ENCODE results near the gene WDR27.

DNA sequence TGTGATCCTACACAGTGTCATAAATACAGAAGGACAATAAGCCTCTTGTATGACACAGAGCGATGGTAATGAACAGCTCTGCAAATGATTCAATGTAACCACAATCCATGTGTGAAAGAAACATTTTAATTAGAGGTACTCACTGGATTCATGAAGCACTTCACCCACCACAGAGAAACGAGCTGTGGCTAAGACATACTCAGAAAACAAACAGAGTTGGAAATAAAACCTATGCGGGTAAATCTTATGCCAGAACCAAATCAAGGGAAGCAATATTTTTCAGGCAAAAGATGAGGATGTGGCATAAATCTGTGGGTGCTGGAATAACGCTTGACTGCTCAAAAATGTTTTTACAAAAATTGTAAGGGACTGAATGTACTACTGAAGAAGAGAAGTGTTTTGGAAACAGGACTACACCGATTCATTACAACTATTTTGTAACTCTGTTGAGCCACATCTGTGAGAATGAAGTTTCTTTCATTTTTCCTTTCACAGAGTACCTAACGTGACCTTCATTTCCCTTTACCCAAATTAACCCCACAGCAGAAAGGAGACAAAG, 112.1 kb downstream of the WDR27 start:
- TF ChIP-seq GLIS1 (tag by site-specific recombination; IDR thresholded peaks at IDR 0.05) (no peak), ZNF707 (tag by site-specific recombination; IDR thresholded peaks at IDR 0.05) (no peak), ZNF174 (tag by site-specific recombination; IDR thresholded peaks at IDR 0.05) (no peak), ZNF311 (tag by site-specific recombination; IDR thresholded peaks at IDR 0.05; ENCODE audit: borderline replicate concordance) (no peak), ZNF169 (tag by site-specific recombination; IDR thresholded peaks at IDR 0.05) (no peak), ZNF274 (IDR thresholded peaks at IDR 0.05; ENCODE audit: low read length) (no peak), ZNF274 (tag by site-specific recombination; IDR thresholded peaks at IDR 0.05; ENCODE audit: borderline replicate concordance) (no peak)
- TF ChIP-seq, protein P1, sequence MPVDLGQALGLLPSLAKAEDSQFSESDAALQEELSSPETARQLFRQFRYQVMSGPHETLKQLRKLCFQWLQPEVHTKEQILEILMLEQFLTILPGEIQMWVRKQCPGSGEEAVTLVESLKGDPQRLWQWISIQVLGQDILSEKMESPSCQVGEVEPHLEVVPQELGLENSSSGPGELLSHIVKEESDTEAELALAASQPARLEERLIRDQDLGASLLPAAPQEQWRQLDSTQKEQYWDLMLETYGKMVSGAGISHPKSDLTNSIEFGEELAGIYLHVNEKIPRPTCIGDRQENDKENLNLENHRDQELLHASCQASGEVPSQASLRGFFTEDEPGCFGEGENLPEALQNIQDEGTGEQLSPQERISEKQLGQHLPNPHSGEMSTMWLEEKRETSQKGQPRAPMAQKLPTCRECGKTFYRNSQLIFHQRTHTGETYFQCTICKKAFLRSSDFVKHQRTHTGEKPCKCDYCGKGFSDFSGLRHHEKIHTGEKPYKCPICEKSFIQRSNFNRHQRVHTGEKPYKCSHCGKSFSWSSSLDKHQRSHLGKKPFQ (tag by site-specific recombination; IDR thresholded peaks at IDR 0.05), result no peak
- TF ChIP-seq, protein P2, sequence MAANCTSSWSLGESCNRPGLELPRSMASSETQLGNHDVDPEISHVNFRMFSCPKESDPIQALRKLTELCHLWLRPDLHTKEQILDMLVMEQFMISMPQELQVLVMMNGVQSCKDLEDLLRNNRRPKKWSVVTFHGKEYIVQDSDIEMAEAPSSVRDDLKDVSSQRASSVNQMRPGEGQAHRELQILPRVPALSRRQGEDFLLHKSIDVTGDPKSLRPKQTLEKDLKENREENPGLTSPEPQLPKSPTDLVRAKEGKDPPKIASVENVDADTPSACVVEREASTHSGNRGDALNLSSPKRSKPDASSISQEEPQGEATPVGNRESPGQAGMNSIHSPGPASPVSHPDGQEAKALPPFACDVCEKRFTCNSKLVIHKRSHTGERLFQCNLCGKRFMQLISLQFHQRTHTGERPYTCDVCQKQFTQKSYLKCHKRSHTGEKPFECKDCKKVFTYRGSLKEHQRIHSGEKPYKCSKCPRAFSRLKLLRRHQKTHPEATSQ (tag by site-specific recombination; IDR thresholded peaks at IDR 0.05), result no peak
- TF ChIP-seq, protein P3, sequence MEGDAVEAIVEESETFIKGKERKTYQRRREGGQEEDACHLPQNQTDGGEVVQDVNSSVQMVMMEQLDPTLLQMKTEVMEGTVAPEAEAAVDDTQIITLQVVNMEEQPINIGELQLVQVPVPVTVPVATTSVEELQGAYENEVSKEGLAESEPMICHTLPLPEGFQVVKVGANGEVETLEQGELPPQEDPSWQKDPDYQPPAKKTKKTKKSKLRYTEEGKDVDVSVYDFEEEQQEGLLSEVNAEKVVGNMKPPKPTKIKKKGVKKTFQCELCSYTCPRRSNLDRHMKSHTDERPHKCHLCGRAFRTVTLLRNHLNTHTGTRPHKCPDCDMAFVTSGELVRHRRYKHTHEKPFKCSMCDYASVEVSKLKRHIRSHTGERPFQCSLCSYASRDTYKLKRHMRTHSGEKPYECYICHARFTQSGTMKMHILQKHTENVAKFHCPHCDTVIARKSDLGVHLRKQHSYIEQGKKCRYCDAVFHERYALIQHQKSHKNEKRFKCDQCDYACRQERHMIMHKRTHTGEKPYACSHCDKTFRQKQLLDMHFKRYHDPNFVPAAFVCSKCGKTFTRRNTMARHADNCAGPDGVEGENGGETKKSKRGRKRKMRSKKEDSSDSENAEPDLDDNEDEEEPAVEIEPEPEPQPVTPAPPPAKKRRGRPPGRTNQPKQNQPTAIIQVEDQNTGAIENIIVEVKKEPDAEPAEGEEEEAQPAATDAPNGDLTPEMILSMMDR (tag by site-specific recombination; IDR thresholded peaks at IDR 0.05), result no peak
- TF ChIP-seq, protein P4, sequence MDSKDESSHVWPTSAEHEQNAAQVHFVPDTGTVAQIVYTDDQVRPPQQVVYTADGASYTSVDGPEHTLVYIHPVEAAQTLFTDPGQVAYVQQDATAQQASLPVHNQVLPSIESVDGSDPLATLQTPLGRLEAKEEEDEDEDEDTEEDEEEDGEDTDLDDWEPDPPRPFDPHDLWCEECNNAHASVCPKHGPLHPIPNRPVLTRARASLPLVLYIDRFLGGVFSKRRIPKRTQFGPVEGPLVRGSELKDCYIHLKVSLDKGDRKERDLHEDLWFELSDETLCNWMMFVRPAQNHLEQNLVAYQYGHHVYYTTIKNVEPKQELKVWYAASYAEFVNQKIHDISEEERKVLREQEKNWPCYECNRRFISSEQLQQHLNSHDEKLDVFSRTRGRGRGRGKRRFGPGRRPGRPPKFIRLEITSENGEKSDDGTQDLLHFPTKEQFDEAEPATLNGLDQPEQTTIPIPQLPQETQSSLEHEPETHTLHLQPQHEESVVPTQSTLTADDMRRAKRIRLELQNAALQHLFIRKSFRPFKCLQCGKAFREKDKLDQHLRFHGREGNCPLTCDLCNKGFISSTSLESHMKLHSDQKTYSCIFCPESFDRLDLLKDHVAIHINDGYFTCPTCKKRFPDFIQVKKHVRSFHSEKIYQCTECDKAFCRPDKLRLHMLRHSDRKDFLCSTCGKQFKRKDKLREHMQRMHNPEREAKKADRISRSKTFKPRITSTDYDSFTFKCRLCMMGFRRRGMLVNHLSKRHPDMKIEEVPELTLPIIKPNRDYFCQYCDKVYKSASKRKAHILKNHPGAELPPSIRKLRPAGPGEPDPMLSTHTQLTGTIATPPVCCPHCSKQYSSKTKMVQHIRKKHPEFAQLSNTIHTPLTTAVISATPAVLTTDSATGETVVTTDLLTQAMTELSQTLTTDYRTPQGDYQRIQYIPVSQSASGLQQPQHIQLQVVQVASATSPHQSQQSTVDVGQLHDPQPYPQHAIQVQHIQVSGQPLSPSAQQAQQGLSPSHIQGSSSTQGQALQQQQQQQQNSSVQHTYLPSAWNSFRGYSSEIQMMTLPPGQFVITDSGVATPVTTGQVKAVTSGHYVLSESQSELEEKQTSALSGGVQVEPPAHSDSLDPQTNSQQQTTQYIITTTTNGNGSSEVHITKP (tag by site-specific recombination; IDR thresholded peaks at IDR 0.05), result no peak
- TF ChIP-seq, protein P5, sequence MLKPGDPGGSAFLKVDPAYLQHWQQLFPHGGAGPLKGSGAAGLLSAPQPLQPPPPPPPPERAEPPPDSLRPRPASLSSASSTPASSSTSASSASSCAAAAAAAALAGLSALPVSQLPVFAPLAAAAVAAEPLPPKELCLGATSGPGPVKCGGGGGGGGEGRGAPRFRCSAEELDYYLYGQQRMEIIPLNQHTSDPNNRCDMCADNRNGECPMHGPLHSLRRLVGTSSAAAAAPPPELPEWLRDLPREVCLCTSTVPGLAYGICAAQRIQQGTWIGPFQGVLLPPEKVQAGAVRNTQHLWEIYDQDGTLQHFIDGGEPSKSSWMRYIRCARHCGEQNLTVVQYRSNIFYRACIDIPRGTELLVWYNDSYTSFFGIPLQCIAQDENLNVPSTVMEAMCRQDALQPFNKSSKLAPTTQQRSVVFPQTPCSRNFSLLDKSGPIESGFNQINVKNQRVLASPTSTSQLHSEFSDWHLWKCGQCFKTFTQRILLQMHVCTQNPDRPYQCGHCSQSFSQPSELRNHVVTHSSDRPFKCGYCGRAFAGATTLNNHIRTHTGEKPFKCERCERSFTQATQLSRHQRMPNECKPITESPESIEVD (tag by site-specific recombination; IDR thresholded peaks at IDR 0.05), result no peak

Measured in HEK293 (cell line).